ENCODE results near the gene NAA80. TPM values are rescaled to one million over a fixed set of nuclear protein-coding genes. Genes with fewer than 3 reads are reported as not detected.
"Not testable (repeated sequence)": the region's sequence is repeated elsewhere in the genome, so short reads cannot be mapped to it uniquely, and the experiment has no call there.

The NAA80 gene
- total RNA-seq, 1 donor from 2014 or later: 20.7 TPM

GRCh38 chr3:50264964-50265485 is 34.2 kb downstream of the NAA80 start:
- DNase-seq (ENCODE audit: low spot score) (no peak), ATAC-seq (no peak)
- intact Hi-C loops (cut with DNase I): no loop called here

- ATAC-seq (peak; percentile 77), DNase-seq (ENCODE audit: low spot score) (peak; percentile 88)
- intact Hi-C loops (cut with DNase I): no loop called here
Observed at GRCh38 chr3:50264383-50264963, 34.7 kb downstream of the NAA80 start.

GRCh38 chr3:50263478-50264382 is 35.5 kb downstream of the NAA80 start:
- intact Hi-C loops (cut with DNase I): no loop called here
- ATAC-seq (no peak), DNase-seq (ENCODE audit: low spot score) (no peak)

- intact Hi-C loops (cut with DNase I): no loop called here
- DNase-seq (ENCODE audit: low spot score) (no peak), ATAC-seq (no peak)
Observed at GRCh38 chr3:50262778-50263177, 36.4 kb downstream of the NAA80 start.

GRCh38 chr3:50262200-50262599 is 37.0 kb downstream of the NAA80 start:
- ATAC-seq; DNase-seq (ENCODE audit: low spot score); intact Hi-C loops (cut with DNase I): not testable (repeated sequence)

GRCh38 chr3:50261505-50261904 is 37.7 kb downstream of the NAA80 start:
- ATAC-seq: no peak
- intact Hi-C loops (cut with DNase I): no loop called here
- no peak for DNase-seq (ENCODE audit: low spot score)

- ATAC-seq (no peak), DNase-seq (ENCODE audit: low spot score) (no peak)
- intact Hi-C loops (cut with DNase I): no loop called here
Observed at GRCh38 chr3:50260942-50261441, 38.2 kb downstream of the NAA80 start.

GRCh38 chr3:50260027-50260941 is 38.9 kb downstream of the NAA80 start:
- ATAC-seq (peak; percentile 68), DNase-seq (ENCODE audit: low spot score) (peak; percentile 97)
- intact Hi-C loops (cut with DNase I): no loop called here

- intact Hi-C loops (cut with DNase I): no loop called here
- no peak for ATAC-seq
Observed at GRCh38 chr3:50259432-50260026, 39.7 kb downstream of the NAA80 start.

GRCh38 chr3:50258979-50259378 is 40.2 kb downstream of the NAA80 start:
- DNase-seq (ENCODE audit: low spot score): no peak
- intact Hi-C loops (cut with DNase I): no loop called here
- no peak for ATAC-seq

More at GRCh38 chr3:50259432-50260026, 39.7 kb downstream of the NAA80 start:
- DNase-seq (ENCODE audit: low spot score): no peak

- intact Hi-C loops (cut with DNase I): no loop called here
- ATAC-seq (no peak), DNase-seq (ENCODE audit: low spot score) (no peak)
Observed at GRCh38 chr3:50258029-50258680, 41.0 kb downstream of the NAA80 start.

GRCh38 chr3:50256978-50257890 is 42.0 kb downstream of the NAA80 start:
- intact Hi-C loops (cut with DNase I): no loop called here
- DNase-seq (ENCODE audit: low spot score) (no peak), ATAC-seq (no peak)

GRCh38 chr3:50255251-50255615 is 44.0 kb downstream of the NAA80 start:
- DNase-seq (ENCODE audit: low spot score): no peak
- ATAC-seq: no peak
- intact Hi-C loops (cut with DNase I): no loop called here

GRCh38 chr3:50254577-50255250 is 44.5 kb downstream of the NAA80 start:
- intact Hi-C loops (cut with DNase I): no loop called here
- ATAC-seq (peak; percentile 67), DNase-seq (ENCODE audit: low spot score) (no peak)

- no peak for DNase-seq (ENCODE audit: low spot score)
Observed at GRCh38 chr3:50251220-50251619, 48.0 kb downstream of the NAA80 start.

GRCh38 chr3:50250514-50250913 is 48.7 kb downstream of the NAA80 start:
- DNase-seq (ENCODE audit: low spot score) (no peak), ATAC-seq (no peak)
- intact Hi-C loops (cut with DNase I): no loop called here

More at GRCh38 chr3:50251220-50251619, 48.0 kb downstream of the NAA80 start:
- intact Hi-C loops (cut with DNase I): no loop called here
- ATAC-seq: no peak

- intact Hi-C loops (cut with DNase I): no loop called here
- no peak for DNase-seq (ENCODE audit: low spot score)
- ATAC-seq: no peak
Observed at GRCh38 chr3:50249457-50249856, 49.7 kb downstream of the NAA80 start.
